ENCODE results near the gene KRTAP10-11.

- TF ChIP-seq, protein P1, sequence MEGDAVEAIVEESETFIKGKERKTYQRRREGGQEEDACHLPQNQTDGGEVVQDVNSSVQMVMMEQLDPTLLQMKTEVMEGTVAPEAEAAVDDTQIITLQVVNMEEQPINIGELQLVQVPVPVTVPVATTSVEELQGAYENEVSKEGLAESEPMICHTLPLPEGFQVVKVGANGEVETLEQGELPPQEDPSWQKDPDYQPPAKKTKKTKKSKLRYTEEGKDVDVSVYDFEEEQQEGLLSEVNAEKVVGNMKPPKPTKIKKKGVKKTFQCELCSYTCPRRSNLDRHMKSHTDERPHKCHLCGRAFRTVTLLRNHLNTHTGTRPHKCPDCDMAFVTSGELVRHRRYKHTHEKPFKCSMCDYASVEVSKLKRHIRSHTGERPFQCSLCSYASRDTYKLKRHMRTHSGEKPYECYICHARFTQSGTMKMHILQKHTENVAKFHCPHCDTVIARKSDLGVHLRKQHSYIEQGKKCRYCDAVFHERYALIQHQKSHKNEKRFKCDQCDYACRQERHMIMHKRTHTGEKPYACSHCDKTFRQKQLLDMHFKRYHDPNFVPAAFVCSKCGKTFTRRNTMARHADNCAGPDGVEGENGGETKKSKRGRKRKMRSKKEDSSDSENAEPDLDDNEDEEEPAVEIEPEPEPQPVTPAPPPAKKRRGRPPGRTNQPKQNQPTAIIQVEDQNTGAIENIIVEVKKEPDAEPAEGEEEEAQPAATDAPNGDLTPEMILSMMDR (IDR thresholded peaks at IDR 0.05), result no peak
- TF ChIP-seq POLR2AphosphoS5 (IDR thresholded peaks at IDR 0.05; ENCODE audit: low read depth, low read length) (no peak), EZH2phosphoT487 (IDR thresholded peaks at IDR 0.05; ENCODE audit: borderline replicate concordance, low read depth) (no peak), RXRA (IDR thresholded peaks at IDR 0.05; ENCODE audit: borderline replicate concordance, low read depth) (no peak), NFIC (IDR thresholded peaks at IDR 0.05; ENCODE audit: borderline replicate concordance) (no peak), RAD21 (IDR thresholded peaks at IDR 0.05; ENCODE audit: low read length) (no peak), MAX (IDR thresholded peaks at IDR 0.05; ENCODE audit: low read depth) (no peak)
- TF ChIP-seq, protein P2, sequence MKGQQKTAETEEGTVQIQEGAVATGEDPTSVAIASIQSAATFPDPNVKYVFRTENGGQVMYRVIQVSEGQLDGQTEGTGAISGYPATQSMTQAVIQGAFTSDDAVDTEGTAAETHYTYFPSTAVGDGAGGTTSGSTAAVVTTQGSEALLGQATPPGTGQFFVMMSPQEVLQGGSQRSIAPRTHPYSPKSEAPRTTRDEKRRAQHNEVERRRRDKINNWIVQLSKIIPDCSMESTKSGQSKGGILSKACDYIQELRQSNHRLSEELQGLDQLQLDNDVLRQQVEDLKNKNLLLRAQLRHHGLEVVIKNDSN (IDR thresholded peaks at IDR 0.05; ENCODE audit: borderline replicate concordance, low read depth), result no peak
Observed at GRCh38 chr21:44650973-44651675, 4.9 kb downstream of the KRTAP10-11 start.

Data from SK-N-SH (cell line).